Colonic mucosa (tissue), 4 donors: ENCODE results near the gene RAF1. TPM values are rescaled to one million over a fixed set of nuclear protein-coding genes. Genes with fewer than 3 reads are reported as not detected.

Source experiments
- DNase-seq: peaks from one replicate; pipeline ENCODE4 v3.0.0-alpha.2; 2020
- H3K27ac ChIP-seq: fragments of 200-600 bp; one replicate; pipeline ENCODE4 v1.8.0; 2021
- H3K27me3 ChIP-seq: fragments of 200-600 bp; one replicate; pipeline ENCODE4 v1.8.0; 2021
- H3K36me3 ChIP-seq: fragments of 200-600 bp; one replicate; pipeline ENCODE4 v1.8.0; 2021
- H3K4me1 ChIP-seq: fragments of 200-600 bp; one replicate; pipeline ENCODE4 v1.8.0; 2021; ENCODE audit warnings: mild to moderate bottlenecking
- H3K4me3 ChIP-seq: fragments of 200-600 bp; one replicate; pipeline ENCODE4 v1.8.0; 2021
- H3K9ac ChIP-seq, 2 donors: one replicate each; pipeline ENCODE4 v1.7.0; 2013; ENCODE audit warnings: control low read depth in 2 of 2, low read depth in 2 of 2, low read length in 2 of 2
- H3K9me3 ChIP-seq: fragments of 200-600 bp; one replicate; pipeline ENCODE4 v1.8.0; 2021
- CTCF ChIP-seq: fragments of 200-600 bp; IDR thresholded peaks from one replicate; pipeline ENCODE4 v1.8.0; 2022; ENCODE audit warnings: antibody characterized with exemption, mild to moderate bottlenecking
- intact Hi-C: fragments of 100-400 bp; cut with DNase I; formaldehyde crosslinking; loops from one replicate; pipeline ENCODE4 v1.14.1; 2022
- total RNA-seq, 2 donors: library from RNA; stranded (reverse); fragmentation: NEBNext Ultra II Directional in 1 of 2; extraction: Animal tissue kit (Norgen Biotek cat#: 25700) in 1 of 2; gene quantifications; one replicate each; pipeline ENCODE4 v1.2.1, GENCODE V29; 2021
- donor health status: healthy.
- donor health status: DM: no; HTN: no; CAD: no.
- donor health status: DM: no; HTN: no; CAD: no.

RAF1 gene
- total RNA-seq, 2 donors from 2014 or later: 66.1 to 79.5 TPM

GRCh38 chr3:12618426-12618825, 45.5 kb downstream of the RAF1 start:
- intact Hi-C loops: no loop called here
- H3K9me3 ChIP-seq: no peaks in the 10 kb centered on the region
- H3K9ac ChIP-seq: no peak overlapping the region
- DNase-seq: no peak
- H3K27me3 ChIP-seq: no peaks in the 10 kb centered on the region
- no peak overlapping the region for H3K4me3 ChIP-seq
- H3K36me3 ChIP-seq: no peaks in the 10 kb centered on the region
- TF ChIP-seq CTCF: no peak
- no peak overlapping the region for H3K27ac ChIP-seq
- H3K4me1 ChIP-seq: no peaks in the 10 kb centered on the region

DNA sequence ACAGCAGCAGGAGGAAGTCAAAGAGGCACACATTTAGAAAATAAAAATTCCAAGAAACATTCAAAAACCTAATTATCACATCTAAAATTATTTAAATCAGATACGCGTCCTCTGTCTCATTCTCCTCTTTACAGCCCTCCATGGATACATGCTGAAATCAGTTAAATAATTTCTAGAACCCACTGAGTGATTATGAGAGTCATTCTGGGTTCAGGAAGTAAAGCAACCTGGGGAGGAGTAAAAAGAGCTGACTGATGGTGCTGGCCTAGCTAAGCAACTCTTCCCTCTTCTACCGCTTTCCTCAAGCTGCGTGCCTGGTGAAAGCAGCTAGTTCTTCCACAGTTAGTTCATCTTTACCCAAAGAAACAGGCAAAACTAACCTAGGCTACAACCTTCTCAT, 48.7 kb downstream of the RAF1 start:
- Histone ChIP-seq H3K27ac (no peak overlapping the region), H3K4me1 (no peaks in the 10 kb centered on the region), H3K27me3 (no peaks in the 10 kb centered on the region), H3K4me3 (no peak overlapping the region), H3K36me3 (no peaks in the 10 kb centered on the region), H3K9ac (no peak overlapping the region), H3K9me3 (no peaks in the 10 kb centered on the region)
- intact Hi-C loops: no loop called here
- DNase-seq: no peak
- TF ChIP-seq CTCF: no peak

GRCh38 chr3:12613250-12613649, 50.7 kb downstream of the RAF1 start:
- H3K4me1 ChIP-seq: no peaks in the 10 kb centered on the region
- no peaks in the 10 kb centered on the region for H3K9me3 ChIP-seq
- no peaks in the 10 kb centered on the region for H3K36me3 ChIP-seq
- intact Hi-C loops: no loop called here
- DNase-seq: no peak
- no peak overlapping the region for H3K9ac ChIP-seq
- no peak overlapping the region for H3K27ac ChIP-seq
- H3K4me3 ChIP-seq: no peak overlapping the region
- H3K27me3 ChIP-seq: no peaks in the 10 kb centered on the region
- no peak for TF ChIP-seq CTCF

DNA sequence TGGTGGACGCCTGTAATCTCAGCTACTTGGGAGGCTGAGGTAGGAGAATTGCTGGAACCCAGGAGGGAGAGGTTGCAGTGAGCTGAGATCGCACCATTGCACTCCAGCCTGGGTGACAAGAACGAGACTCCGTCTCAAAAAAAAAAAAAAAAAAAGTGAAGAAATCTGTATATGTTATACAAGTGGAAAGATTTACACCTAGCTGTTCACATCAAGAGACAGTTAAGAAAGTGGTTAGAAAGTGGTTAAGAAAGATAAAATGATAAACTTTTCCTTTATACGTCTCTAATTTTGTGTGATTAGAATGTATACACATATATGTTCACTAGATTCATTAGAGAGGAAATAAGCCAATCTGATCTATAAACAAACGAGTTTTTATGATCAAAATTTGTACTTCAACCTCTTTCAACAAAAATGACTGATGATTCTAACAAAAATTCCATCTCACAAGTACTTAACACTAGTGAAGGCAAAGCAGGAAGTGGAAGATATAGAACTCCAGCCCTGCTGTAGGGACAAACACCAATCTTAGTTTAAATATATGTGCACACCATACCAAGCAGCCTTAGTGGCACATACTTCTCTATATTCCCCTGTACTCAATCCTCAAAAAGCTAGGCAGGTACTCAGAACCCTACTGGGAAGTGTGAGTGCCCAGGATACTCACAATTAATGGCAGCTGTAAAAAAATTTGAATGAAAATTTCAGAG, 51.2 kb downstream of the RAF1 start:
- Histone ChIP-seq H3K27me3 (no peaks in the 10 kb centered on the region), H3K4me3 (no peak overlapping the region), H3K9ac (no peak overlapping the region), H3K27ac (no peak overlapping the region), H3K9me3 (no peaks in the 10 kb centered on the region), H3K36me3 (no peaks in the 10 kb centered on the region), H3K4me1 (no peaks in the 10 kb centered on the region)
- DNase-seq: no peak
- no peak for TF ChIP-seq CTCF
- intact Hi-C loops: no loop called here

GRCh38 chr3:12611117-12611516, 52.8 kb downstream of the RAF1 start:
- DNase-seq: no peak
- Histone ChIP-seq H3K4me3 (no peak overlapping the region), H3K4me1 (no peaks in the 10 kb centered on the region), H3K27ac (no peak overlapping the region), H3K9me3 (no peaks in the 10 kb centered on the region), H3K27me3 (no peaks in the 10 kb centered on the region), H3K9ac (no peak overlapping the region), H3K36me3 (no peaks in the 10 kb centered on the region)
- intact Hi-C loops: no loop called here
- TF ChIP-seq CTCF: no peak
